Gastrocnemius medialis (tissue), 4 donors: ENCODE measurements around the gene SPATA32.

ENCODE experiments used
- POLR2A ChIP-seq, 2 donors: fragments of 450-650 bp; IDR thresholded peaks; one replicate each; pipeline ENCODE4 v1.6.1; 2017; ENCODE audit warnings: antibody characterized with exemption in 2 of 2, mild to moderate bottlenecking in 2 of 2, moderate library complexity in 2 of 2
- TF ChIP-seq, protein P1 (sequence below), 5 experiments: fragments of 450-650 bp in 3 of 5; fragments of 200-600 bp in 2 of 5; sonication (generic) in 2 of 5; IDR thresholded peaks in 4 of 5; conservative IDR thresholded peaks in 1 of 5; 1 replicate in 4 of 5; 2 replicates in 1 of 5; pipeline ENCODE4 v1.5.1; 2016 to 2019; ENCODE audit warnings: antibody characterized with exemption in 5 of 5, mild to moderate bottlenecking in 3 of 5, moderate library complexity in 3 of 5

DNA sequence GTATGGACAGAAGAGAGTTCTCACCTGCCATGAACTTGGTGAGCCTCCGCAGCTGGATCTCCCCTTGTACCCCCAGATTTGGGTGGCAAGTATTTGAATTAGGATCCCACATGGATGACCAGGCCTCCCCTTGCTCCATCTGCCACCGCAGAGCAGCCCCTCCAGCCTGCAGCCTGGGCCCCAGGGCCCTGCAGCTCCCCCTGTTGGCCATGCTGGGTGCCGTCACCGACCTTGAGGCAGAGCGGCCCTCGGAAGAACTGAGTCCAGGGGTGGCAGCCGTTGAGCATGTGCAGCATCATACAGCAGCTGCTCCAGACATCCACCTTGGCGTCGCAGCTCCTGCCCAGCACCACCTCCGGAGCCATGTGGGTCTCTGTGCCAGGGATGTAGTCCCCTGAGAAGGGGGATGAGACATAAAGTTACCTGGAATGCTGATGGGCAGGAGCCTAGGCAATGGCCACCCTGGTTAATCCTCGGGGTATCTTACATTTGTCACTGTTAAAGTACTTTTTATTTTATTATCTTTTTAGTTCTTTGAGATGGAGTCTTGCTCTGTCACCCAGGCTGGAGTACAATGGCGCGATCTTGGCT, 9.0 kb upstream of the SPATA32 start:
- TF ChIP-seq, protein P1, sequence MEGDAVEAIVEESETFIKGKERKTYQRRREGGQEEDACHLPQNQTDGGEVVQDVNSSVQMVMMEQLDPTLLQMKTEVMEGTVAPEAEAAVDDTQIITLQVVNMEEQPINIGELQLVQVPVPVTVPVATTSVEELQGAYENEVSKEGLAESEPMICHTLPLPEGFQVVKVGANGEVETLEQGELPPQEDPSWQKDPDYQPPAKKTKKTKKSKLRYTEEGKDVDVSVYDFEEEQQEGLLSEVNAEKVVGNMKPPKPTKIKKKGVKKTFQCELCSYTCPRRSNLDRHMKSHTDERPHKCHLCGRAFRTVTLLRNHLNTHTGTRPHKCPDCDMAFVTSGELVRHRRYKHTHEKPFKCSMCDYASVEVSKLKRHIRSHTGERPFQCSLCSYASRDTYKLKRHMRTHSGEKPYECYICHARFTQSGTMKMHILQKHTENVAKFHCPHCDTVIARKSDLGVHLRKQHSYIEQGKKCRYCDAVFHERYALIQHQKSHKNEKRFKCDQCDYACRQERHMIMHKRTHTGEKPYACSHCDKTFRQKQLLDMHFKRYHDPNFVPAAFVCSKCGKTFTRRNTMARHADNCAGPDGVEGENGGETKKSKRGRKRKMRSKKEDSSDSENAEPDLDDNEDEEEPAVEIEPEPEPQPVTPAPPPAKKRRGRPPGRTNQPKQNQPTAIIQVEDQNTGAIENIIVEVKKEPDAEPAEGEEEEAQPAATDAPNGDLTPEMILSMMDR (IDR thresholded peaks at IDR 0.05 in 4 of 5, conservative IDR thresholded peaks at IDR 0.05 in 1 of 5) = peak; percentile 25 to 55 (median 36)
- no peak for TF ChIP-seq POLR2A (IDR thresholded peaks at IDR 0.05)
